SK-N-MC (cell line): Measurements from ENCODE around the gene KLHL7.

Source experiments
- EZH2 ChIP-seq: fragments of 200-600 bp; sonication (generic); IDR thresholded peaks from one replicate; pipeline ENCODE4 v1.6.1; 2017; ENCODE audit warnings: antibody characterized with exemption
- FOXP2 ChIP-seq: optimal IDR thresholded peaks from 2 replicates; pipeline ENCODE3; 2011; ENCODE audit warnings: mild to moderate bottlenecking, moderate library complexity; ENCODE audit not compliant: insufficient read depth; ENCODE audit errors: extremely low read length, control extremely low read depth
- POLR2AphosphoS5 ChIP-seq: IDR thresholded peaks from 2 replicates; pipeline ENCODE4 v1.6.1; 2012; ENCODE audit warnings: mild to moderate bottlenecking, low read depth, low read length, borderline replicate concordance

- TF ChIP-seq POLR2AphosphoS5: no peak
- TF ChIP-seq EZH2: no peak
- no peak for TF ChIP-seq FOXP2
Observed at GRCh38 chr7:23167691-23168090, 62.1 kb downstream of the KLHL7 start.
